Parathyroid adenoma (tissue), 2 donors: ENCODE results near the gene RANBP6.

Experiments
- H2AFZ ChIP-seq: fragments of 300-600 bp; sonication (generic); one replicate; pipeline ENCODE4 v1.7.0; 2017; ENCODE audit warnings: antibody characterized with exemption, mild to moderate bottlenecking
- H3K27ac ChIP-seq: fragments of 300-600 bp; sonication (generic); one replicate; pipeline ENCODE4 v1.7.0; 2017
- H3K27me3 ChIP-seq: fragments of 300-600 bp; sonication (generic); one replicate; pipeline ENCODE4 v1.7.0; 2017; ENCODE audit warnings: low read length; ENCODE audit not compliant: control insufficient read depth, insufficient read depth
- H3K36me3 ChIP-seq: fragments of 300-600 bp; sonication (generic); one replicate; pipeline ENCODE4 v1.7.0; 2017; ENCODE audit warnings: low read length; ENCODE audit not compliant: control insufficient read depth, insufficient read depth
- H3K4me1 ChIP-seq: fragments of 300-600 bp; sonication (generic); one replicate; pipeline ENCODE4 v1.7.0; 2017; ENCODE audit warnings: control low read depth
- H3K4me2 ChIP-seq: fragments of 300-600 bp; sonication (generic); one replicate; pipeline ENCODE4 v1.7.0; 2017; ENCODE audit warnings: low read length
- H3K4me3 ChIP-seq: fragments of 300-600 bp; sonication (generic); one replicate; pipeline ENCODE4 v1.7.0; 2017; ENCODE audit warnings: low read depth, low read length
- H3K79me2 ChIP-seq: fragments of 300-600 bp; sonication (generic); one replicate; pipeline ENCODE4 v1.7.0; 2017; ENCODE audit warnings: control low read depth
- H3K9ac ChIP-seq: fragments of 300-600 bp; sonication (generic); one replicate; pipeline ENCODE4 v1.7.0; 2017; ENCODE audit warnings: mild to moderate bottlenecking
- H3K9me3 ChIP-seq: fragments of 300-600 bp; sonication (generic); one replicate; pipeline ENCODE4 v1.7.0; 2017; ENCODE audit warnings: low read length; ENCODE audit not compliant: control insufficient read depth
- CTCF ChIP-seq: fragments of 300-600 bp; sonication (generic); IDR thresholded peaks from one replicate; pipeline ENCODE4 v1.7.0; 2017; ENCODE audit warnings: antibody characterized with exemption, mild to moderate bottlenecking
- donor health status: primary hyperparathyroidism.

The RANBP6 gene

GRCh38 chr9:6052293-6052919 lies 37.0 kb upstream of the RANBP6 start:
- H3K4me3 ChIP-seq, result no peak overlapping the region
- H3K9me3 ChIP-seq, result no peaks in the 10 kb centered on the region
- no peaks in the 10 kb centered on the region for H3K4me1 ChIP-seq
- no peak overlapping the region for H3K4me2 ChIP-seq
- H3K9ac ChIP-seq, result no peak overlapping the region
- H3K27me3 ChIP-seq, result no peaks in the 10 kb centered on the region
- no peak overlapping the region for H2AFZ ChIP-seq
- TF ChIP-seq CTCF, result no peak
- no peak overlapping the region for H3K27ac ChIP-seq
- no peaks in the 10 kb centered on the region for H3K79me2 ChIP-seq
- no peaks in the 10 kb centered on the region for H3K36me3 ChIP-seq

DNA sequence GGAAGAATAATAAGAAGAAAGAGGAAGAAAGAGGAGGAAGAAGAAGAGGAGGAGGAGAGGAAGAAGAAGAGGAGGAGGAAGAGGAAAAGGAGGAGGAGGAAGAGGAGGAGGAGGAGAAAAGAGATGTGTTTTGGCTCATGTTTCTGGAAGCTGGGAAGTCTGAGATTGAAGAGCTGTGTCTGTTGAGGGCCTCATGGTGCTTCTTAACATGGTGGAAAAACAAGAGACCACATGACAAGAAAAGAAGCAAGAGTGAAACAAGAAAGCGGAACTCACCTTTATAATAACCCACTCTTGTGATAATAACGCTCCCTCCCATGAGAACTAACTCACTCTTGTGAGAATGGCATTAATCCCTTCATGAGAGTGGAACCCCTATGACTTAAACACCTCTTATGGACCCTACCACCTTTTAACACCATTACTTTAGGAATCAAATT lies 36.1 kb upstream of the RANBP6 start:
- Histone ChIP-seq H3K4me1 (no peaks in the 10 kb centered on the region), H3K79me2 (no peaks in the 10 kb centered on the region), H3K4me2 (no peak overlapping the region), H3K4me3 (no peak overlapping the region), H2AFZ (no peak overlapping the region), H3K27me3 (no peaks in the 10 kb centered on the region), H3K27ac (no peak overlapping the region), H3K9ac (no peak overlapping the region), H3K9me3 (no peaks in the 10 kb centered on the region), H3K36me3 (no peaks in the 10 kb centered on the region)
- TF ChIP-seq CTCF, result no peak

DNA sequence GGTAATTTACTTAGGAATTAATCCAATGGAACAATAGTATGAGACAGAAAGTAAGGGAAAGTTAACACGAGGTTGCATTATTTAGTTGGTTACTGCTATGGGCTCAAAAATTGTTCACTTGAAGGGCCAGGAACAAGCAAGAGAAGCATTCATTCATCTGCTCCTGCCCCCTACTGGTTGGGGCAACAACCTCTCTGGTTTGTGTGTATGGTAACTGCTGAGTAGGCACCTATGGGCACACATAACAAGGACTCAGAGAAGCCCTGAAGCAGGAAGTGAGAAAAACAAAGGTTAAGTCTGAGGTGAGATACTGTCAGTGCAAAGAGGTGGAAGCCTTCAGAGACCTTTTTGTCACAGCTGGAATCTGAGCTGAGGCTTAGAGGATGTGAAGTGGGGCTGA lies 34.4 kb upstream of the RANBP6 start:
- no peak for TF ChIP-seq CTCF
- no peaks in the 10 kb centered on the region for H3K79me2 ChIP-seq
- H3K27me3 ChIP-seq, result no peaks in the 10 kb centered on the region
- no peaks in the 10 kb centered on the region for H3K4me1 ChIP-seq
- H3K9me3 ChIP-seq, result no peaks in the 10 kb centered on the region
- no peak overlapping the region for H3K4me2 ChIP-seq
- H3K36me3 ChIP-seq, result no peaks in the 10 kb centered on the region
- no peak overlapping the region for H3K27ac ChIP-seq
- H3K4me3 ChIP-seq, result no peak overlapping the region
- no peak overlapping the region for H2AFZ ChIP-seq
- no peak overlapping the region for H3K9ac ChIP-seq

- no peak overlapping the region for H3K9ac ChIP-seq
- H3K4me1 ChIP-seq, result no peaks in the 10 kb centered on the region
- H2AFZ ChIP-seq, result no peak overlapping the region
- no peak for TF ChIP-seq CTCF
- no peak overlapping the region for H3K4me2 ChIP-seq
- no peak overlapping the region for H3K27ac ChIP-seq
- H3K36me3 ChIP-seq, result no peaks in the 10 kb centered on the region
- no peaks in the 10 kb centered on the region for H3K9me3 ChIP-seq
- H3K27me3 ChIP-seq, result no peaks in the 10 kb centered on the region
- no peaks in the 10 kb centered on the region for H3K79me2 ChIP-seq
- H3K4me3 ChIP-seq, result no peak overlapping the region
These were observed 32.6 kb upstream of the RANBP6 start for GRCh38 chr9:6048039-6048438.

DNA sequence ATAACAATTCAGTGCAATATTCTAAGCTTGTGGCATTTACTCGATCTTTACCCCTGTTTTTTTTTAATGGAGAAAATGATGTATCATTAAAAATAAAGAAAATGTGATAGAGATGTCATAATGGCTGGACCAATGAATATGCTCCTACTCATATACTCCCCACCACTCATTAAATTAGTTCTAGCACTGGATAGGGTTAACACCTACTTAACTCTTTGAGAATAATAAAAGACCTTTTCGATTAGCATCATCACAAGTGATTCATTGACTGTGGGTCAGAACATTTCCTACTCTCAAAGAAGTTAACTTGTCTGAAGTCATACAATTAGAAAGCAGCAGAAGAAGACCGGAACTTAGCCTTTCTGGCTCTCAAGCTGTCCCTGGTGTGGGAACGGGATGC lies 31.6 kb upstream of the RANBP6 start:
- no peak overlapping the region for H3K4me3 ChIP-seq
- H3K4me1 ChIP-seq, result no peaks in the 10 kb centered on the region
- no peak for TF ChIP-seq CTCF

More for the DNA sequence above, 31.6 kb upstream of the RANBP6 start:
- Histone ChIP-seq H3K36me3 (no peaks in the 10 kb centered on the region), H3K9ac (no peak overlapping the region), H3K4me2 (no peak overlapping the region), H3K27me3 (no peaks in the 10 kb centered on the region), H2AFZ (no peak overlapping the region), H3K79me2 (no peaks in the 10 kb centered on the region), H3K9me3 (no peaks in the 10 kb centered on the region), H3K27ac (no peak overlapping the region)
